NK-92 treated with Interleukin-12 subunit alpha and Interleukin-12 subunit beta, amount 100 ng/mL, for 24 hours (cell line): ENCODE results near the gene MAPK6.
"Not testable (repeated sequence)": the region's sequence is repeated elsewhere in the genome, so short reads cannot be mapped to it uniquely, and the experiment has no call there.

Source experiments
- DNase-seq: peaks from one replicate; lab custom pipeline; 2025; lab: John Stamatoyannopoulos, UW

Gene MAPK6

GRCh38 chr15:52080706-52081392 lies 61.8 kb downstream of the MAPK6 start:
- DNase-seq, result no peak

DNA sequence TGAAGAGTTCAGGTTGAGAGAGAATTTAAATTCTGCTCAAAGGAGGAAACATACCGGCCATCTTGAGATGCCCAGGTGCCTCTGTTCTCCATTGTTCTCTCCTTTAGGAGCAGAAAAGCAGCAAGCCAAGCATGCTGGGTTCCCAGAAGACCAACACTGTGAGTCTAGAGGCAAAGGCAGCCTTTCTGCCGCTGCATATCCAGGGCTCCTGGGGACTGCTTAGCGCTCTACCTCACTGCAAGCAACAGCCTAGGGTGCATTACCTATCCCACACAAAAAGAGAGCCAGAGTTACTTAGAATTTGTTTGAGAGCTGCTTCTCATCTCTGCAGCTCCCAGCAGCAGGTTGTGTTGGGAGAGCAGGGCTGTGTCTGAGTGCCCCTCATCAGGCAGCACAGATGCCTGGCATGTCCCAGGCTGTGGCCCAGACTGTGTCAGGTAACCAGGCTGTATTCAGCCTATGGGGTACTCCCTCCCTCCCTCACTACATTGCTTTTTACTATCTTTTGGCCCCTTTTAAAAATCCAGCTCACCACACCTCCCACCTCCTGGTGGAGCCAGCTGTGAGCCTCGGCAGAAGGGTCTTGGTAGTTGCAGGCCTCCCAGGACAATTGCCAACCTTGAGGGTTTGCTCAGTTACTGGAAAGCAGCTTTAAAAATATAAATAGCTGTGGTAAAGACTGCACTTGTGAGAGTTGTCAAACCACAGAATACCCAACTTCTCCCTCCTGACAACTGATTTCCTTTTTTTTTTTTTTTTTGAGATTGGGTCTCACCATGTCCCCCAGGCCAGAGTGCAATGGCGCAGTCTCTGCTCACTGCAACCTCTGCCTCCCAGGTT lies 63.4 kb downstream of the MAPK6 start:
- peak; percentile 57 for DNase-seq

- not testable (repeated sequence) for DNase-seq
These were observed 64.0 kb downstream of the MAPK6 start for GRCh38 chr15:52083037-52083359.

DNA sequence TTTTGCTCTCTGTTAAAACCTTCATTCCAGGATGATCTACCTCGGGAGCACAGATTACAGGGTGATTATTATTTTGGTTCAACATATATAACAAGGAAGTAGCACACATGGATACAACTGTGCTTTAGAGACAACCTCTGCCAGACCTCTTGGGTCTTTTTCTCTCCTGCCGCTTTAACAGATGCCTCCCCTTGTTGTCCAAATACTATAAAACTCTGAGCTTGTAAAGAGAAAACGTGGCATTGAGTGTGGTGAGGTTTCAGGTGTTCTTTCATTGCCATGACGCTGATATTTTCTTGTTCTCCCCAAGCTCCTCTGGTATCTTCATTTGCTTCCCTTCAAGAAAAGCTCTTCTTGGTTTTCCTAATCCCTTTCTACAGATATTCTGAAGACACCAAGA lies 64.6 kb downstream of the MAPK6 start:
- no peak for DNase-seq

DNA sequence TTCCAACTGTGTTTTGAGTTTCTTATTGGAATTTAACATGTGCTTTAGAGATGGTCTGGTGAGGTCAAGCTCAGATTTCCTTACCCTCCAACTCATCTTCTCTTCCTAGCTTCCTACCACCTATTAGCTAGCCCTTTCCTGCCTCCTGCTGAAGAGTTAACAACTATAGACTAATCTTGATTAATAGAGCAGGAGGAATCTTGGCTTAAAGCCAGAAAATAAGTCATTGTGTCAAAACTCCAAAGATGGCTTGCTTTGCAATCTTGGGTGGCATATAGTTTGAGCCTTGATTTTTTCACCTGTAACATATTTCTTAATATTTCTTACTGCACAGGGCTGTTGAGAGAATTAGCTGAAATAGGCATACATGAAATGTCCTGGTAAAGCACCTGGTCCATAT lies 66.3 kb downstream of the MAPK6 start:
- DNase-seq, result no peak

- DNase-seq, result no peak
These were observed 67.2 kb downstream of the MAPK6 start for GRCh38 chr15:52086011-52086786.

DNA sequence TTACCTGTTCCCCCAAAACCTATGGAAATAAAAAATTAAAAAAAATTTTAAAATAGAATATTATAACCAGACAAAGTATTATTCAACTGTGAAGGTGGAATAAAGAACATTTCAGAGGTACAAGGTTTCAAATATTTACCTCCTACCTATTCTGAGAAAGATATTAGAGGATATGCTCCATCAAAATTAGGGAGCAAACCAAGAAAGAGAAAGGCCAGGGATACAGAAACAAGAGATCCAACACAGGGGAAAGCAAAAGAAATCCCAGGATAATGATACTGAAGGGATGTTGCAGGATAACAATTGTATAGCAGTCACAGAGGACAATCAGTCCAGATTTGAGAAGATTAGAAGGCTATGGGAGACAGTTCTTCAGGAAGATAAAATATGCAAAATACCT lies 71.2 kb downstream of the MAPK6 start:
- DNase-seq, result no peak

DNA sequence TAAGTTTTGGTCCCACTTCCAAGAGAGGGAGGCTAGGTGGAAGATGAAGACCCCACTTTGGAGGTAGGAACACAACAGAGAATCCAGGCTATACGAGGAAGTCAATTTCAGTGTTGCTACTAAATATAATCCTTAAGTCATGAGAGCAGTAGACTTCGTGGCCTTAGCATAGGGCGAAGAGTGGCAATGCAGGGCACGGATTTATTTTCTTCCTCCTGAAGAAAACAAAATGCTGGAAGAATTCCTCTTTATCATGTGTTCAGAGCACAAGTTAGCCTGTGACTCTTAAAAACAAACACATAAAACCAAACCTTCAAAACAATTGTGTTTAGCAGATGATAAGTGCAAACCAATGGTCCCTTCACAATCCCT lies 74.1 kb downstream of the MAPK6 start:
- no peak for DNase-seq

DNA sequence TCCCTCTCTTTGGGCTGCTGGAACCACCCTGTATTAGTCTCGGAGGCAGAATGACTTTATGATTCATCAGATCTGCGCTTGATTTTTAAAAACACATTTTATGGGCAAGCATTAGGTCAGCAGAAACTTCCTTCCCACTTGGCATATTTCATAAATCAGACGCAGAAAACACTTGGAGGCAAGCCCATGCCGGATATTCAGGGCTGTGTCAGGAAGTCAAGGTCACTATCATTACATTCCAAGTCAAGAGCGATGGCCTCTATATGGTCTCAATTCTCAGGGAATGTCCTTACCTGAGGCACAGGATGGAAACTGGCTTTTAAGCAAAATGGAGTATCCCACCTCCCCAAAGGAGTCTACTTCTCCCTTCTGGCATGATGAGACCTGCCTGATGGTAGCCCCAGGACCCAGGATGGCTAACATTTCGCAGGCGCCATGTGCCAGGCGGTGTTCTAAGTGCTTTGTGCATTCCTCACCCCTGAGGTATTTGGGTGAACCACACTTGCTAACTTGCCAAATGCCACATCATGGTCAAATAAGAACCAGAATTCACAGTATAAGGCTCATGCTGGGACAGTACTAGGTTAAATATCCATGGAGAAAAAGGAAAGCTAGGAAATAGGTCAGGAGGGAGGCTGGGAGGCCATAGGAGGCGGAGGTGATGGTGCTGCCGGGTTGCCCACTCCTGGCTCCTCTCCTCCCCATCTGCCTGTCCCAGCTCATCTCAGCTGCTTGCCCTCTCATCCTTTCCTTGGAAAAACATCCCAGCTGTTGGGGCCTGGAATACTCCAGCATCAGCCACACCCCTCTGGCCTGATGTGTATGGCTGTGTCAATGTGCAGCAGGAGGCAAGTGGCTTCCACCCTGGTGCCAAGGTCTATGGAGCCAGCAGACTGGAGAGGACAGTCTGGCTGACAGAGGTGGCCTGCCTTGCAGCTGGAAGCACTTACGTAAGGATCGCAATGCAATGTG lies 74.8 kb downstream of the MAPK6 start:
- DNase-seq, result no peak

DNA sequence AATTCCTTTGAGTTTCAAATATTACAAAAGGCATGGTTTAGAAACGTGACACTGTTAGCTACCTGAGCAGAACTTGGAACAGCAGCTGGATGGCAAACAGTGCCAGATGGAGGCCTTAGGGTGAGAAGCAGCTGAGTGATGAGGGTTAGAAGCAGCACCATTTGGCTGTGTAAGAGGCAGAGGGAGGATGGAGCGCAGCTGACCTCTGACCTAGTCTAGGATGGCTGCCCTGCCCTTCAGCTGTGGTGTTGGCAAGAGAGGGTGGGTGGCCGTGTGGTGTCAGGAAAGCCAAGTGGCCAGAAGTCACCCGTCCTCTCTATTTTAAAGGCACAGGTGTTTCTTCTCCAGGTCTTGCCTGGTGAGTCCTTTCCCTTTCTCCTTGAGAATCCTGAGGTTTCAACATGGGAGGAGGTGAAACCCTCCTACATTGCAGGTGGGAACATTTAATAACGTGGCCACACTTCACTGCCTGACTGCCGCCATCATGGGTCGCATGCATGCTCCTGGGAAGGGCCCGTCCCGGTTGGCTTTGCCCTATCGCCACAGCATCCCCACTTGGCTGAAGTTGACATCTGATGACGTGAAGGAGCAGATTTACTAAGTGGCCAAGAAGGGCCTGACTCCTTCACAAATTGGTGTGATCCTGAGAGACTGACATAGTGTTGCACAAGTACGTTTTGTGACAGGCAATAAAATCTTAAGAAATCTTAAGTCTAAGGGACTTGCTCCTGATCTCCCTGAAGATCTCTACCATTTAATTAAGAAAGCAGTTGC lies 76.0 kb downstream of the MAPK6 start:
- no peak for DNase-seq

- no peak for DNase-seq
These were observed 76.7 kb downstream of the MAPK6 start for GRCh38 chr15:52095597-52096262.

GRCh38 chr15:52096536-52096935 lies 77.5 kb downstream of the MAPK6 start:
- DNase-seq, result not testable (repeated sequence)

DNA sequence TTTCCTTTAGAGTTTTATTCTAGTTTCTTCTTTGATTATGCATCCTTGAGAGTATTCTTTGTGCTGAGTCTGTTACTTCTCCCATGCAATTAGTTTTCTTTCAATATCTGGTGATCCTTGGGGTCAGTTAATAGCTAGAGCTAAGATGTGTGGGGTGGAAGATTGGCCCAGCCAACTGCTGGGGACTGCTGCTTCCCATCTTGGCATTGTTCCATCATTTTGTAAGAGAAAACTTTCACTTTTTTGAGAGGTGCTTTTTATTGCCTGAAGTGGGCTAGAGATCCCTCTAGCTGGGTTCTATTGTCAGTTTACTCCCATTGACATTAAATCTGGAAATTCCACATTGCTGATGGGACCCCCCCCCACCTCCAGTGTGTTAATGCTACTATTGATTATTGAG lies 78.2 kb downstream of the MAPK6 start:
- DNase-seq, result no peak

DNA sequence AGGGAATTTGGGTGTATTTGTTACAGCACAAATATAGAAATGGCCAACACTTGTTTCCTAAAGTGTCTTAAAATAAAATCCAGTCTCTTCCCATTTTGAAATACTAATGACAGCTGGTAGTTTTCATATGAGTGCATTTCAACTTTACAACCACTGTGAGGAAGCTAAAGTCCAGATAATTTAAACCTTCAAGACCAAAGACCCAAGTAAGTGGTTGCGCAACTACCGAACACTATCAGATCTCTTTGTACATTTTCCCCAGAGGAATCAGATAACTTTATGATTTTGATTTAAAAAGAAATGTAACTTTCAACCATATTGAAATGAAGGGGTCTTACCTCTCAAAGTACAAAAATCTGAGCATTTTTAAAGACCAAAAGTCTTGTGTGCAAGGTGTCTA lies 79.3 kb downstream of the MAPK6 start:
- no peak for DNase-seq

GRCh38 chr15:52099651-52100272 lies 80.7 kb downstream of the MAPK6 start:
- no peak for DNase-seq

GRCh38 chr15:52100807-52101442 lies 81.9 kb downstream of the MAPK6 start:
- DNase-seq, result no peak

- no peak for DNase-seq
These were observed 82.7 kb downstream of the MAPK6 start for GRCh38 chr15:52101542-52102323.

GRCh38 chr15:52102463-52102862 lies 83.4 kb downstream of the MAPK6 start:
- DNase-seq, result no peak
